ENCODE data around the gene TGFBR2.

Gene TGFBR2

DNA sequence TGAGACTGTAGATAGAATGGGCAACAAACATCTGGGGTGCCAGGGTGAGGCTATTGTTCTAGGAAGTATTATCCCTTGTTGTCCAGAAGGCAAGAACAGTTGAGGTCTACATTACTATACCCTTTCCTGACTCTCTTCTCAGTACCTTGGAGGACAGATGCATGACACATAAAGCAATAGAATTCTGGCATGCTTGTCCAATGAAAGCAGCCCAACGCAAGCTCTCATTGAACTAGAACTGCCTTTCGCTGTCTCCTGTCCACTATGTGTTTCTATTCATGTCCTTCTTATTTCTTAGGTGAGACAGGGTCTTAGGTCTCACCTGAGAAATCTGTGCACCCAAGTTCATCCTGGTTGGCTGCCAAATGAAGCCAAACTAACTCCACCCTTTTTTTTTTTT lies 68.6 kb downstream of the TGFBR2 start:
- no peak for DNase-seq (ENCODE audit: low read depth)

GRCh38 chr3:30675774-30676173 lies 69.4 kb downstream of the TGFBR2 start:
- no peak for DNase-seq (ENCODE audit: low read depth)

GRCh38 chr3:30676424-30677346 lies 70.3 kb downstream of the TGFBR2 start:
- no peak for DNase-seq (ENCODE audit: low read depth)

DNA sequence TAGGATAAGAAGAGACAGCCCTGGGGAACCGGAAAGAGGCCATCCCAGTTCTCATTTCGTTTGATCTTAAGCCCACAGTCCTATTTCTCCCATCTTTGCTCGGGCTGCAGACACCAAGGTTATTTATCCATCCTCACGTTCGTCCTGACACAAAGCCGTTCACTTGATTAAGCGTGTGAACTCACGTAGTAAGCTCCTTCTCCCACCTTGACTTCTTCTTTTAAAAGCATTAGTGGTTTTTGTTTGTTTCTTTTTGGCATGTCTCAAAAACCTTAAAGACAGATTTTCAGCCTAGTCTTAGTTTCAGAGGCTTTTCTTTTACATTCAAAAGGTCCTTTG lies 70.9 kb downstream of the TGFBR2 start:
- DNase-seq (ENCODE audit: low read depth), result no peak

DNA sequence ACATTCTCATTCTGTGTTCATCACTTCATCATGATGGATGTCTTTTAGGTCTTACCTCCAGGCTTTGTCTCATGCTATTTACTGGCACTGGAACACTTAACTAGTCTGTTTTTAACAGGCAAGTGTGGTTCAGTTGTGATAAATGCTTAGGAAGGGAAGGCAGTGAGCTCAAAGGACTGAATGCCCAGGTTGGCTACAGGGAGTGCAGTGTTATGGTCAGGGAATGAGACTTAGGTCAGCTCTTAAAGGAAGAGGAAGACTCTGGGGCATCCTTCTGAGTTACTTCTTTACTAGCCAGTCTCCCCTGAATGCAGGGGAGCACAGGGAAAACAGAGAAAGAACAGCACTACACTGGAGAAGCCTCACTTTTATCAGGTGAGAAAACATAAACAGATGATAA lies 72.6 kb downstream of the TGFBR2 start:
- no peak for DNase-seq (ENCODE audit: low read depth)

GRCh38 chr3:30680789-30681648 lies 74.6 kb downstream of the TGFBR2 start:
- no peak for DNase-seq (ENCODE audit: low read depth)

DNA sequence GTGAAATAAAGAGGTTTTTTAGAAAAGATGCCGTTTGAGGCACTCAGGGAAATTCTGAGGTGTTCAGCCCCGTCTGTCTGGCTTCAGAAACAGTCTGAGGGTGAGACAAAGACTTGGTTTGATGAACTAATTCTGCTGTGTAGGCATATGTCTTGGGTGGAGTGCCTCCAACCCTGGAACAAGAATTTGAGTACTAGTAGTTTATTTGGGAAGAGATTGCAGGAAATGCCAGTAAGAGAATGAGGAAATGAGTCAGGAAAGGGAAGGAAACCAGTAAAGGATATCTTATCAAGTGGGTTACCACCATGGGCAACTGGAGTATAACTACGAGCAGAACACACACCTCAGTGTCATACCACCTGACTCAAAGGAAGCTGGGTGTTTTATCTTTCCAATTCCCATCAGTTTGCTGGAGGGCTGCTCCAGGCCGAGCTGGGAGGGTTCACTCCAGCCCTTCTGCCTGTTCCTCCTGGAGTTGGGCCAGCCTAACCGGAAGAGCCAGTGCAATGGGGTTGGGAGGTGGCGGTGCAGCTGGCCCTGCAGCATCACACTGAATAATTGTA lies 75.3 kb downstream of the TGFBR2 start:
- no peak for DNase-seq (ENCODE audit: low read depth)

DNA sequence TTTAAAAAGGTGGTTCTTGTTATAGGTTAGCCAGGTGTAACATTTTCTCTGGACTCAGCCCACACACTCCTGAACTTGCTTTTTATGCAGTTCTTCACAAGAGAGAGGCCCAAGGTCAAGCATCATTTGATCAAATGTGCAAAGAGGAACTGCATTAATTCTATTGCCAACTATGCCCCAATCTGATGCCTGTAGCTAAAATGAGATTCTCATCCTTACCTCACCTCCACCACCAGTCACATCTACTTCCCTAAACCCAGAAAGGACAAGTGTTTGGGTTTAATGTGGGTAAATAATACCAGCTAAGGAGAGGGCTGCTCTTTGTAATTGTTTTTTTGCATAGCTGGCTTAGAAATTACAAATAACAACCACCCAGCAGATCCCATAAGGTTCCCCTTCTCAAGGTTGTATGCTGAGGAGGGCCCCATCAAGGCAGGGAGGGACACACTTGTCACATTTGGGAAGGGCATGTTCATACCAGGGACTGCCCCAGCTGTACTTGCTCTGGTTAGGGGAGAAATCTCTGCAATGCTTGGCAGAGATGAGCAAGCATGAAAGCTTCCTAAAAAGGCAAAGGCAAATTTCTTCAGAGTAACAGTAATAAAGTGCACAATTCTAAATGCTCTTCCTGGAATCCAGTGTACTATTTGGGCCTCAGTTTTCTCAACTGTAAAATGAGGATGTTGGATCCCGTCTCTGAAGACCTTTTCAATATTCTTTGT lies 76.2 kb downstream of the TGFBR2 start:
- no peak for DNase-seq (ENCODE audit: low read depth)

DNA sequence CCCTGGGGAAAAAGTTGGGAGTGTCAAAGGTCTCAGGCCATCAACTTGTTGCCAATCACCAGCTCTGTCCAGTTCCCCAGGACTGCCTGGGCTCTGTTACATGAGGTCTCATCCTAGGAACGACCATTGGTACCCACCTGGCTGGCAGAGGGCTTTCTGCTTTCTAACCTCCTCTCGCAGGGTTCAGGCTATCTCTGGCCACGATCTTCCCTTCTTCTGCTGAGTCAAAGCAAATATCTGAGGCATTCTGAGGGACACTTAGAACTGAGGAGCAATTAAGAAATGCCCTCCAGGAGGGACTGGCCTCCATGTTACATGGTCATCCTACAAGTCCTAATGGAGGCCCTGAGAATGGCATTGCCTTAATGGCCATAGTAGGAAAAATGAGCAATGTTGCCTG lies 77.4 kb downstream of the TGFBR2 start:
- no peak for DNase-seq (ENCODE audit: low read depth)

GRCh38 chr3:30684356-30684755 lies 78.0 kb downstream of the TGFBR2 start:
- DNase-seq (ENCODE audit: low read depth), result no peak

DNA sequence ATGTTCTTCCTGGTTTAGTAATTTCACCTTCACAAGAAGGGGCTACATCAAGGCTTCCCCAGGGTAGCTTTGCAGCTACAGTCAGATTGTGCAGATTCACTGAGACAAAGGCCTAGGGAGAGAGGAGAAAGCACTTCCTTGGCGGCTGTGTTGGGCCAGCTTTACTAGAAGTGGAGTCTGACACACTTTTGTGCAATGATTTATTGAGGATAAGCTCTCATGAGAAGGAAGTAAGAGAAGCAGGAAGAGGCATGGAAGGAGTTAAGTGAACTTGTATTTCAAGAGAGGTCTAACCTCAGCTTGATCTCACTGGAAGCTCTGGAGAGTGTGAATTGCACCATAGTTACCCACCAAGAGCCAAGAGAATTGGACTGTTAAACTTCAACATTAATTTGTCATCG lies 78.9 kb downstream of the TGFBR2 start:
- no peak for DNase-seq (ENCODE audit: low read depth)

DNA sequence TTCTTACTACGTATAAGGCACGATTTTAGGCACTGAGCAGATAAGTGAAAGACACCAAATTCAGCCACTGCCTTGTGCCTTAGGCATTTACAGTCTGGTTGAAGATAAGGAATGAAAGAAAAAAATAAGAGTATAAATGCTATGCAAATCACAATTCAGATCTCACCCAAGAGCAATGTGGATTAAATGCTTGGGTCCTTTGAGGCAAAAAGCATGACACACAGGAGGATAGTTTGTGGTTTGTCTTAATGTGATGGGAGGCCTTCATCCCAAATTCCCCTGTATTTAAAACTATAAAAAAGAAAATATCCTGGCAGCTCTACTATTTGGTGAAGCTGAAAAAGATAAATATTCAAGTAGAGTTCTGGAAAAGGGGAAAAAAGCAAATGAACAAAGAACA lies 79.8 kb downstream of the TGFBR2 start:
- DNase-seq (ENCODE audit: low read depth), result no peak

DNA sequence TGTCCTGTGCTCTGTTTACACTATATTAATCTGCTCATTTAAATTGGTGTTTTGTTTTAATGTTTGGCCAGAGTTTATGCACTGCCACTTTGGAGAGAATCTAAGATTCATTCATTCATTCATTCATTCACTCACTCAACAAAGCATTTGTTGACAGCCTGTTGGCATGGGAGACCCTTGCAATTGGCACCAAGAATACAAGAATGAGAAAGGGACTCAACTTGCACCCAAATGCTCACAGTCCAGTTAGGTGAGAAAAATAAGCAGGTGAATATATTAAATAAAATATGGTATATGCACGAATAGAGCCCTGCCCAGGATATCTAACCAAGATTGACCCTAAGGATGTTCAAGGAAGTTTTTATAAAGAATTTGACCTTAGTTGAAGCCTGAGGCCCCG lies 80.4 kb downstream of the TGFBR2 start:
- DNase-seq (ENCODE audit: low read depth), result no peak

- no peak for DNase-seq (ENCODE audit: low read depth)
Observed at GRCh38 chr3:30687930-30688570, 81.6 kb downstream of the TGFBR2 start.

DNA sequence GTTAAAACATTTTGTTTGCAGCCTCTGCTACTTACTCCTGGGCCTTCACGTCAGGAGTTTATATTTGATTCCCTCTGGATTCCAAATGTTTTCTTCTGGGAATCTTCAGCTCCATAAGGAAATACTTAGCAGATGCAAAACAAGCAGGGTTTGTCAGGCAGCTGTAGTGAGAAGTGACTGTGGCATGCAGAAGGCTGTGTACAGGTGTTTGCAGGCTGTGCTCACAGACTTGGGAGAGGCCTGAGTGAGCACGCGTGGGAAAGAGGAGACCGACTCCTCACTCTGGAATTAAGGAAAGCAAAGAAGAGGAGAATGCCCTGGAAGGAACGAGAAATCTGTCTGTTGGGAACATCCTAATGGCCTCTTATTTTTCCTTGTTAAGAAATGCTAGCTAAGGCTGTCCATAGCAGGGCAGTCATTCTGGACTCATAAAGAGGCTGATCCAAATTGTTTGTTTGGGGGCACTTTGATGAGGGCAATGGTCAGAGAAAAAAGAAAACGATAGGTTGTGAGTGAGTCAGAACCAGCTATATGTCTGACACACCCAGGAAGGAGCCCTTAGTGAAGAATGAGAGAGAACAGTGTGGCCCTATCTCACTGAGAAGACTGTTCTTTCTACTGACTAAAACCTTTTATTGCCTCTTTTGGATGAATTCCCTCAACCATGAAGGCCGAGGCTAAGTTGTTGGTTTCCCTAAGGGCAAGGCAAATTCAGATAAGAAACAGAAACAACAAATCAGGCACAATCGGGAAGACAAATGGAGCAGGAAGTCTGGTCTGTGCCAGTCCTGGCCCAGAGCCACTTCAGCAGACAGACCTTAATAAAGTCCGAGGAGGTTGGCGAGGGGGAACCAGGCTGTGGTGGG lies 82.6 kb downstream of the TGFBR2 start:
- no peak for DNase-seq (ENCODE audit: low read depth)

DNA sequence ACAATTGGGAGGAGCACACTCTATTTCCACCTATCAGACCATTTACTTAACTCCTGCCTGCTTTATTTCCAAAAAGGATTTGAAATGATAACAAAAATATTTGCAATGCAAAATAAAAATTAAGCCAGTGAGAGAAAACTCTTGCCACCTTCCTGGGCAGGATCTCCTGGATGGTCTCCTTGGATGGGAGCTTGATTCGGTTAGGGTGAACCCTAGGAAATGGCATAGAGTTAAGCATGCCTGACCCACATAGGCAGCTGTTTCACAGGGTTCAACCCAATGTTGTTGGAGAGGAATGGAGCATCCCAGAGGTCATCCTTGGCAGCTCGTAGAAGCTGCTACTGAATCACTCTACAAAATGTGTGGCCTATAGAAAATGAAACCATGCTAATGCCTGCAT lies 83.8 kb downstream of the TGFBR2 start:
- no peak for DNase-seq (ENCODE audit: low read depth)

DNA sequence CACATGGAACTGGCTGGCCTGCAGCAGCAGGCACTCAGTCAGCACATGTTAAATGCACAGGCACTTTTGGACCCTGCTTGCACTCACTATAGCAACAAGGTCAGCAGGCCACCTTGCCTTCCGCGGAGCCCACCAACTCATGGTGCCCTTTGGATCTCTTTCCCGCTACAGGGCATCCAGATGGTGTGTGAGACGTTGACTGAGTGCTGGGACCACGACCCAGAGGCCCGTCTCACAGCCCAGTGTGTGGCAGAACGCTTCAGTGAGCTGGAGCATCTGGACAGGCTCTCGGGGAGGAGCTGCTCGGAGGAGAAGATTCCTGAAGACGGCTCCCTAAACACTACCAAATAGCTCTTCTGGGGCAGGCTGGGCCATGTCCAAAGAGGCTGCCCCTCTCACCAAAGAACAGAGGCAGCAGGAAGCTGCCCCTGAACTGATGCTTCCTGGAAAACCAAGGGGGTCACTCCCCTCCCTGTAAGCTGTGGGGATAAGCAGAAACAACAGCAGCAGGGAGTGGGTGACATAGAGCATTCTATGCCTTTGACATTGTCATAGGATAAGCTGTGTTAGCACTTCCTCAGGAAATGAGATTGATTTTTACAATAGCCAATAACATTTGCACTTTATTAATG lies 85.0 kb downstream of the TGFBR2 start:
- DNase-seq (ENCODE audit: low read depth), result no peak

DNA sequence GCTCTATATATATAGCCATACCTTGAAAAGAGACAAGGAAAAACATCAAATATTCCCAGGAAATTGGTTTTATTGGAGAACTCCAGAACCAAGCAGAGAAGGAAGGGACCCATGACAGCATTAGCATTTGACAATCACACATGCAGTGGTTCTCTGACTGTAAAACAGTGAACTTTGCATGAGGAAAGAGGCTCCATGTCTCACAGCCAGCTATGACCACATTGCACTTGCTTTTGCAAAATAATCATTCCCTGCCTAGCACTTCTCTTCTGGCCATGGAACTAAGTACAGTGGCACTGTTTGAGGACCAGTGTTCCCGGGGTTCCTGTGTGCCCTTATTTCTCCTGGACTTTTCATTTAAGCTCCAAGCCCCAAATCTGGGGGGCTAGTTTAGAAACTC lies 85.5 kb downstream of the TGFBR2 start:
- no peak for DNase-seq (ENCODE audit: low read depth)

- DNase-seq (ENCODE audit: low read depth), result no peak
Observed at GRCh38 chr3:30692498-30693130, 86.2 kb downstream of the TGFBR2 start.

All from activated T-cell treated with anti-CD3 and anti-CD28 coated beads for 48 hours (primary cell).